ENCODE measurements around the gene ARHGAP44.

- TF ChIP-seq REST (IDR thresholded peaks at IDR 0.05; ENCODE audit: low read depth) (no peak), CTCF (IDR thresholded peaks at IDR 0.05 in 2 of 3, conservative IDR thresholded peaks at IDR 0.05 in 1 of 3; ENCODE audit: borderline replicate concordance in 1 of 3, insufficient read depth in 1 of 3, low read depth in 2 of 3, low read length in 2 of 3) (no peak), POLR2A (IDR thresholded peaks at IDR 0.05; ENCODE audit: borderline replicate concordance, extremely low read depth, insufficient read depth, insufficient read length) (no peak), ZNF274 (IDR thresholded peaks at IDR 0.05; ENCODE audit: low read depth, low read length) (no peak), MAX (IDR thresholded peaks at IDR 0.05) (no peak), ELF1 (IDR thresholded peaks at IDR 0.05; ENCODE audit: borderline replicate concordance, low read depth) (no peak), EZH2 (IDR thresholded peaks at IDR 0.05) (no peak), EZH2phosphoT487 (IDR thresholded peaks at IDR 0.05; ENCODE audit: borderline replicate concordance) (no peak)
Observed at GRCh38 chr17:13025258-13025627, 235.9 kb downstream of the ARHGAP44 start.
